Liver (tissue), 9 donors: Measurements from ENCODE around the gene ZNF280B. TPM values are rescaled to one million over a fixed set of nuclear protein-coding genes. Genes with fewer than 3 reads are reported as not detected.

Experiments used
- DNase-seq: peaks from one replicate; pipeline ENCODE4 v3.0.0-alpha.2; 2017; ENCODE audit warnings: low spot score
- H3K27ac ChIP-seq, 2 donors: one replicate each; pipeline ENCODE4 v1.7.0; 2013; ENCODE audit warnings: inconsistent platforms in 2 of 2, low read length in 2 of 2, control low read depth in 1 of 2, low read depth in 1 of 2, mild to moderate bottlenecking in 1 of 2
- H3K27me3 ChIP-seq, 4 donors: one replicate each; pipeline versions ENCODE4 v1.6.1 to v1.7.0; 2013; ENCODE audit warnings: low read length in 3 of 4, inconsistent platforms in 1 of 4, mild to moderate bottlenecking in 1 of 4, moderate library complexity in 1 of 4; ENCODE audit not compliant: control insufficient read depth in 4 of 4, insufficient read depth in 4 of 4
- H3K36me3 ChIP-seq, 4 donors: one replicate each; pipeline versions ENCODE4 v1.6.1 to v1.7.0; 2013; ENCODE audit warnings: low read length in 3 of 4, mild to moderate bottlenecking in 3 of 4, low read depth in 1 of 4, moderate library complexity in 1 of 4; ENCODE audit not compliant: control insufficient read depth in 4 of 4, insufficient read depth in 3 of 4
- H3K4me1 ChIP-seq, 4 donors: one replicate each; pipeline versions ENCODE4 v1.6.1 to v1.7.0; 2013; ENCODE audit warnings: low read length in 3 of 4, mild to moderate bottlenecking in 3 of 4, moderate library complexity in 1 of 4; ENCODE audit not compliant: control insufficient read depth in 4 of 4, insufficient read depth in 4 of 4
- H3K4me3 ChIP-seq, 3 donors: one replicate each; pipeline versions ENCODE4 v1.6.1 to v1.7.0; 2013; ENCODE audit warnings: low read length in 3 of 3, control low read depth in 1 of 3, low read depth in 1 of 3, mild to moderate bottlenecking in 1 of 3
- H3K9ac ChIP-seq, 2 donors: one replicate each; pipeline ENCODE4 v1.7.0; 2013; ENCODE audit warnings: low read length in 2 of 2, mild to moderate bottlenecking in 2 of 2, moderate library complexity in 2 of 2, control low read depth in 1 of 2, low read depth in 1 of 2
- H3K9me3 ChIP-seq, 4 donors: one replicate each; pipeline versions ENCODE4 v1.6.1 to v1.7.0; 2013; ENCODE audit warnings: low read length in 3 of 4; ENCODE audit not compliant: control insufficient read depth in 4 of 4
- ATF3 ChIP-seq: IDR thresholded peaks from 2 replicates; pipeline ENCODE4 v1.6.1; 2016; ENCODE audit warnings: antibody characterized with exemption
- CTCF ChIP-seq: fragments of 150-350 bp; IDR thresholded peaks from 2 replicates; pipeline ENCODE4 v1.5.1; 2017; ENCODE audit warnings: improper control_type of control experiment, low read depth, low read length; ENCODE audit not compliant: missing input control
- EGR1 ChIP-seq, 2 donors: IDR thresholded peaks; 2 replicates each; pipeline ENCODE4 v1.6.1; 2016 to 2018; ENCODE audit warnings: antibody characterized with exemption in 2 of 2, low read depth in 2 of 2
- FOXA1 ChIP-seq: IDR thresholded peaks from 2 replicates; pipeline ENCODE4 v1.6.1; 2016; ENCODE audit warnings: antibody characterized with exemption
- FOXA2 ChIP-seq: IDR thresholded peaks from 2 replicates; pipeline ENCODE4 v1.6.1; 2016; ENCODE audit warnings: antibody characterized with exemption
- GABPA ChIP-seq, 2 donors: IDR thresholded peaks in 1 of 2; conservative IDR thresholded peaks in 1 of 2; 2 replicates each; pipeline ENCODE4 v1.6.1; 2016; ENCODE audit warnings: antibody characterized with exemption in 2 of 2, mild to moderate bottlenecking in 1 of 2, moderate library complexity in 1 of 2
- HNF4A ChIP-seq, 2 donors: conservative IDR thresholded peaks; 2 replicates each; pipeline ENCODE4 v1.6.1; 2016; ENCODE audit warnings: antibody characterized with exemption in 2 of 2, mild to moderate bottlenecking in 2 of 2
- HNF4G ChIP-seq: IDR thresholded peaks from 2 replicates; pipeline ENCODE4 v1.6.1; 2016; ENCODE audit warnings: antibody characterized with exemption
- JUND ChIP-seq, 2 donors: IDR thresholded peaks; 2 replicates each; pipeline ENCODE4 v1.6.1; 2016; ENCODE audit warnings: antibody characterized with exemption in 2 of 2
- NR2F2 ChIP-seq: IDR thresholded peaks from 2 replicates; pipeline ENCODE4 v1.6.1; 2016; ENCODE audit warnings: antibody characterized with exemption
- RAD21 ChIP-seq, 2 donors: IDR thresholded peaks; 2 replicates each; pipeline ENCODE4 v1.6.1; 2016; ENCODE audit warnings: antibody characterized with exemption in 2 of 2, mild to moderate bottlenecking in 2 of 2
- REST ChIP-seq: IDR thresholded peaks from 2 replicates; pipeline ENCODE4 v1.6.1; 2016; ENCODE audit warnings: antibody characterized with exemption, mild to moderate bottlenecking
- RXRA ChIP-seq, 2 donors: IDR thresholded peaks; 2 replicates each; pipeline ENCODE4 v1.6.1; 2017 to 2018; ENCODE audit warnings: antibody characterized with exemption in 2 of 2, mild to moderate bottlenecking in 1 of 2
- SP1 ChIP-seq: IDR thresholded peaks from 2 replicates; pipeline ENCODE4 v1.6.1; 2018; ENCODE audit warnings: antibody characterized with exemption, mild to moderate bottlenecking
- TAF1 ChIP-seq: conservative IDR thresholded peaks from 2 replicates; pipeline ENCODE4 v1.6.1; 2016; ENCODE audit warnings: antibody characterized with exemption, mild to moderate bottlenecking
- YY1 ChIP-seq: IDR thresholded peaks from 2 replicates; pipeline ENCODE4 v1.6.1; 2016; ENCODE audit warnings: antibody characterized with exemption, mild to moderate bottlenecking
- ZBTB33 ChIP-seq: IDR thresholded peaks from 2 replicates; pipeline ENCODE4 v1.6.1; 2016; ENCODE audit warnings: antibody characterized with exemption
- WGBS: extraction: QIAGEN DNeasy Blood & Tissue Kit; methylation state at CpG from one replicate; pipeline ENCODE4 v1.1.7; 2013; 5-methylcytosine and 5-hydroxymethylcytosine counted together
- polyA plus RNA-seq, 2 donors: library from polyadenylated mRNA; stranded (reverse) in 1 of 2; unstranded in 1 of 2; fragments of 200-250 nt in 1 of 2; fragments of >200 nt in 1 of 2; fragmentation: Nextera tagmentation in 1 of 2; extraction: Ambion mirVana in 1 of 2; gene quantifications; one replicate each; pipeline versions ENCODE4 v1.2.1 to v1.2.3, GENCODE V29; 2013 to 2015
- total RNA-seq, 2 donors: library from RNA; depleted of rRNA; stranded (reverse); fragments of >200 nt; gene quantifications; one replicate each; pipeline ENCODE4 v1.2.3, GENCODE V29; 2014
- TF ChIP-seq, protein P1 (sequence below): IDR thresholded peaks from 2 replicates; pipeline ENCODE4 v1.6.1; 2016; ENCODE audit warnings: antibody characterized with exemption
- donor health status: healthy.
- donor health status: healthy.
- donor health status: healthy.
- donor health status: healthy.
- donor health status: healthy.

ZNF280B gene
- total and polyA plus RNA-seq, 4 donors, result 0.03 to 0.84 (median 0.06) TPM

- TF ChIP-seq YY1 (no peak), NR2F2 (no peak), ZBTB33 (no peak)
Measured at GRCh38 chr22:22545084-22545483, 36.5 kb upstream of the ZNF280B start (continued).

DNA sequence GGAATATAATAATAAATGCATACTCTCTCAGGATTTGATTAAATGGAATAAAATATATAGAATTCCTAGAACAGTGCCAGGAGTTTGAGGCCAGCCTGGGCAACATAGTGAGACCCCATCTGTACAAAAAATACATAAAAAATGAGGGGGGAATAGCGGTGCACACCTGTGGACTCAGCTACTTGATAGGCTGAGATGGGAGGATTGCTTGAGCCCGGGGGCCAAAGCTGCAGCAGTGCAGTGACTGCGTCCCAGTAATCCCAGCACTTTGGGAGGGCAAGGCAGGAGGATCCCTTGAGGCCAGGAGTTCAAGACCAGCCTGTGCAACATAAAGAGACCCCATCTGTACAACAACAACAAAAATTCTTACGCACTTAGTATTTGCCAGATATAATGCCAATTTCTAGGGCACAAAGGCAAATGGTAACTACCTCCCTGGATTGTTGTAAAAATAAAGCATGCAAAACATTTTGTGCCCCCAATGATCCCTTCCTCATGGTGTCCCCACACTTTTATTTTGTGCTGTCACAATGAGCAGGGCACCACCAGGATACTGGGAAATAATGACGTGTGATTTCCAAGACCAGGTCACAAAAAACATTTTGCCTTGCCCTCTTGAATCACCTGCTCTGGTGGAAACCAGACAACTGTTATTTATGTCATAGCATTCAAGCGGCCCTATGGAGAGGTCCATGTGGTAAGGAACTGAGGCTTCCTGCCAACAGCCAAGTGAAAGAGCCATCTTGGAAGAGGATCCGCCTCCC lies 29.9 kb upstream of the ZNF280B start:
- H3K9ac ChIP-seq, result no peak overlapping the region
- no peak for DNase-seq
- H3K4me1 ChIP-seq, result no peaks in the 10 kb centered on the region
- no peaks in the 10 kb centered on the region for H3K36me3 ChIP-seq
- 80% methylated on average over 7 of the region's 7 CpGs for WGBS
- peaks cover 0 to 2% (median 0%) of the 10 kb centered on the region in 4 donors for H3K27me3 ChIP-seq
- H3K9me3 ChIP-seq, result no peaks in the 10 kb centered on the region
- no peak overlapping the region for H3K27ac ChIP-seq
- no peak for TF ChIP-seq FOXA1
- TF ChIP-seq SP1, result no peak
- TF ChIP-seq RAD21 (IDR thresholded peaks at IDR 0.05), result no peak
- no peak for TF ChIP-seq RXRA (IDR thresholded peaks at IDR 0.05)
- no peak for TF ChIP-seq HNF4A (conservative IDR thresholded peaks at IDR 0.05)
- TF ChIP-seq EGR1 (IDR thresholded peaks at IDR 0.05; ENCODE audit: low read depth in 2 of 2), result no peak
- TF ChIP-seq, protein P1, sequence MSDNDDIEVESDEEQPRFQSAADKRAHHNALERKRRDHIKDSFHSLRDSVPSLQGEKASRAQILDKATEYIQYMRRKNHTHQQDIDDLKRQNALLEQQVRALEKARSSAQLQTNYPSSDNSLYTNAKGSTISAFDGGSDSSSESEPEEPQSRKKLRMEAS, result no peak
- TF ChIP-seq TAF1, result no peak
- no peak for TF ChIP-seq ATF3
- no peak for TF ChIP-seq CTCF
- TF ChIP-seq ZBTB33, result no peak
- TF ChIP-seq FOXA2, result no peak
- no peak for TF ChIP-seq JUND (IDR thresholded peaks at IDR 0.05)
- no peak for TF ChIP-seq HNF4G
- no peak for TF ChIP-seq REST
- TF ChIP-seq NR2F2, result no peak
- TF ChIP-seq YY1, result no peak
- no peak for TF ChIP-seq GABPA (IDR thresholded peaks at IDR 0.05 in 1 of 2, conservative IDR thresholded peaks at IDR 0.05 in 1 of 2)
- no peak overlapping the region for H3K4me3 ChIP-seq
